NB4 (cell line): ENCODE results near the gene SMO.

Source experiments
- DNase-seq: peaks from one replicate; pipeline ENCODE4 v3.0.0; 2010; ENCODE audit warnings: low read depth
- H3K4me3 ChIP-seq: one replicate; pipeline ENCODE4 v1.5.1; 2011; ENCODE audit warnings: mild to moderate bottlenecking, low read depth, low read length, moderate library complexity
- MYC ChIP-seq: IDR thresholded peaks from 2 replicates; pipeline ENCODE4 v1.6.1; 2011; ENCODE audit warnings: low read depth, low read length
- POLR2A ChIP-seq: IDR thresholded peaks from 2 replicates; pipeline ENCODE4 v1.6.1; 2011; ENCODE audit warnings: mild to moderate bottlenecking; ENCODE audit not compliant: insufficient read length; ENCODE audit errors: extremely low read depth
- TF ChIP-seq, protein P1 (sequence below): IDR thresholded peaks from one replicate; pipeline ENCODE4 v1.5.1; 2012; ENCODE audit warnings: low read depth, low read length
- TF ChIP-seq, protein P2 (sequence below): IDR thresholded peaks from 2 replicates; pipeline ENCODE4 v1.6.1; 2011; ENCODE audit warnings: low read depth, low read length

The SMO gene

DNA sequence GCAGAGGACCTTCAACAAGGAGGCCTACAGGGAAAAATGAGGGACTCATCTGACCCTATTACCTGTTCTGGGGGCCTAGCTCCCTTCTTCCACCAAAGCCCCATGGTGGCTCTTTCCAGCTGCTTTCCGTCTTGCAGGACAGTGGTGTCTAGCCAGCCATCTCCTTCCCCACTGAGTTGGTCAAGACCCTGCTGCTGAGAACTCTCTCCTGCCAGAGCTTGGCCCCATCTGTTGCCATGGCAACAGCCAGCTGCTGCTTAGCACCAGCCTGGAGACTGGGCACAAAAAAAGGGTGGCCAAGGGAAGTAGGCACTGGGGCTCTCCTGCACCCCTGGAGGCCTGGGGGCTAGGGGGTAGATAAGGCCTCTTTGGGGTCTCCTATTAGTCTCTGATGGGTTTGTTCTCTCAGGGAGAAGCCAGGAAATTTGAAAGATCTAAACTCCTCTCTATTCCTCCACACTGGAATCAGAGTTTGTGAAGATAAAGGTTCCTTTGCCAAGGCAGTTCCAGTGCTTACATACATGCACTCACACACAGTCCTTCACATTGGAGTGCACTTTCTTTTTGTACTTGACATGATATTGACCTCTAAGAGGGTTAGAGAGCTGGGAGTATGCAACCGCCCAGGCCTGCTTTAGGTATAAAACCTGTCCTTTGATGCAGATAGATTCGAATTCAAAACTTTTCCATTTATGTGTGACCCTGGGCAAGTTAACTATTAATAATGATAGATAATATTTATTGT, 28.1 kb upstream of the SMO start:
- TF ChIP-seq, protein P1, sequence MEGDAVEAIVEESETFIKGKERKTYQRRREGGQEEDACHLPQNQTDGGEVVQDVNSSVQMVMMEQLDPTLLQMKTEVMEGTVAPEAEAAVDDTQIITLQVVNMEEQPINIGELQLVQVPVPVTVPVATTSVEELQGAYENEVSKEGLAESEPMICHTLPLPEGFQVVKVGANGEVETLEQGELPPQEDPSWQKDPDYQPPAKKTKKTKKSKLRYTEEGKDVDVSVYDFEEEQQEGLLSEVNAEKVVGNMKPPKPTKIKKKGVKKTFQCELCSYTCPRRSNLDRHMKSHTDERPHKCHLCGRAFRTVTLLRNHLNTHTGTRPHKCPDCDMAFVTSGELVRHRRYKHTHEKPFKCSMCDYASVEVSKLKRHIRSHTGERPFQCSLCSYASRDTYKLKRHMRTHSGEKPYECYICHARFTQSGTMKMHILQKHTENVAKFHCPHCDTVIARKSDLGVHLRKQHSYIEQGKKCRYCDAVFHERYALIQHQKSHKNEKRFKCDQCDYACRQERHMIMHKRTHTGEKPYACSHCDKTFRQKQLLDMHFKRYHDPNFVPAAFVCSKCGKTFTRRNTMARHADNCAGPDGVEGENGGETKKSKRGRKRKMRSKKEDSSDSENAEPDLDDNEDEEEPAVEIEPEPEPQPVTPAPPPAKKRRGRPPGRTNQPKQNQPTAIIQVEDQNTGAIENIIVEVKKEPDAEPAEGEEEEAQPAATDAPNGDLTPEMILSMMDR = no peak
- no peak for TF ChIP-seq POLR2A
- TF ChIP-seq MYC = no peak
- TF ChIP-seq, protein P2, sequence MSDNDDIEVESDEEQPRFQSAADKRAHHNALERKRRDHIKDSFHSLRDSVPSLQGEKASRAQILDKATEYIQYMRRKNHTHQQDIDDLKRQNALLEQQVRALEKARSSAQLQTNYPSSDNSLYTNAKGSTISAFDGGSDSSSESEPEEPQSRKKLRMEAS = no peak
- peak; percentile 37 for DNase-seq
- H3K4me3 ChIP-seq = no peak overlapping the region

DNA sequence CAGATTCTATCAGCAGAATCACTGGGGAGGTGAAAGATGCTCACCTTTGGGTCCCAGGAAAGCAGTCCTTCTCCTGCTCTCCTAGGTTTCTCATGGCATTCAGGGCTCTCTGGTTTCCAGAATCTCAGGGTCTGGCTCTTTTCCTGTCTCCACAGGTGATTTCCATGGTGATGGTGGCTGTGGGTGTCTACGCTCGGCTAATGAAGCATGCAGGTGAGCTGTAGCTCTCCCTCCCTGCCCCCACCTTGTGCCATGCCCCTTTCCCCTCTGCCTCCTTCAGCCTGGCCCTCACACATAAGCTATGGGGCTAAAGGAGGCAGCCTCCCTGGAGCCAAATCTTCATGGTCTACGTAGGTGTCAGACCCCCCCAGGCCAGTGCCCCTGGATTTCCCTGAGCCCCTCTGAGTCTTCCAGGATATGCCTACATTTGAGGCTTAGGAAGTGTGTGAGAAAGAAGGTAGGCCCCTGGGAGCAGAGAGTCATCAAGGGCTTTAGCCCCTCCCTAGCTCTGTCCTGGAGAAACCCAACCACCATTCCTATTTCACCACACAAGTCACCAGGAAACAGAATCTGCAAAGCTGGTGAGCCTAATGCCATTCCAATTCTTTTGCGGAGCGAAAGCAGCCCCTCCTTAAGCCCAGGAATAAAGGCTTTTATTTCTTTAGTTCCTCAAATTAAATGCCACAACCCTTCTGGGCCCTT, 26.8 kb upstream of the SMO start:
- peak; percentile 14 for DNase-seq
- TF ChIP-seq MYC (no peak), POLR2A (no peak)
- TF ChIP-seq, protein P1 = no peak
- TF ChIP-seq, protein P2 = no peak

DNA sequence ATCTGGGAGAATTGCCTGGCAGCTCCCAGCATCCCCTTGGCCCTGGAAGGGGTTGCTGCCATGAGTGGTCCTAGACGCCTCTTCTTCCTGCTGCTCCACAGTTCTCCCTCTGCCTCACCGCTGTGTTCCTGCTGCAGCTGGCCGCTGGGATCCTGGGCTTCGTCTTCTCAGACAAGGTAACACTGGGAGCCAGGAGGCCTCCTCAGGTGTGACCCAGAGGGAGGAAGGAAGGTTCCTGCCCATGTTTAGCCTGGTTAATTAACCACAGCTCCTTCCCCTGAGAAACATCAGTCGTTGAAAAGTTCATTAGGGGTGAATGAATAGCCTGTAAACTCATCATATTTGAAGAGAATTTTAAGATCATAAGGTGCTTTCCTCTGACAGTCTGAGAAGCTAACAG, 25.7 kb upstream of the SMO start:
- TF ChIP-seq, protein P1 = no peak
- no peak for TF ChIP-seq MYC
- no peak for TF ChIP-seq POLR2A
- TF ChIP-seq, protein P2 = no peak
- no peak overlapping the region for H3K4me3 ChIP-seq
- DNase-seq = no peak

More for the DNA sequence above, 26.8 kb upstream of the SMO start:
- H3K4me3 ChIP-seq = no peak overlapping the region

DNA sequence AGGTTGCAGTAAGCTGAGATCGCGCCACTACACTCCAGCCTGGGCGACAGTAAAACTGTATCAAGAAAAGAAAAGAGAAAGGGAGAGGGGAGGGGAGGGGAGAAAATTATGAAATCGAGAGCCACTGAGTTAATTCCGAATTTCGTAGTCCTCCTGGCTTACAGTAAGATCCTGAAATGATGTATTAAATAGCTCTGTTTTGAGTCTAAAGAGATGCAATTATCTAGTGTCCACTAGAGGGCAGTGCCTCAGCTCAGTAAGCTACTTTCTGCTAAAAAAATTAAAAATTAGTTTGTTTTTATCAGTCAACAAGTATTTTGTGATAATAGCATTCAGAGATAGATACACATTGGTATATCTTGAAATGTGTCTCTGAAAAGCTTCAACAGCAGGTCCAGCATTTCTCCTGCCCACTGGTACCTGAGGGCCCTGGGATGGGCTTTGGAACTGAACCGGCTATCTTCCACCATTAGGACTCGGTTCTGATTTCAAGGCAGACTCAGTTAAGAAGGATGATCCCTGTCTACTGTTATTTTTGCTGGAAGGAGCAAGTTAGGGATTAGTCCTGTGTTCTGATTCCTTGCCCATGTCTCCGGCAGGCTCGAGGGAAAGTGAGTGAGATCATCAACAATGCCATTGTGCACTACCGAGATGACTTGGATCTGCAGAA, 24.4 kb upstream of the SMO start:
- DNase-seq = peak; percentile 70
- TF ChIP-seq, protein P1 = peak; percentile 86
- TF ChIP-seq MYC = no peak
- TF ChIP-seq, protein P2 = no peak
- no peak overlapping the region for H3K4me3 ChIP-seq

DNA sequence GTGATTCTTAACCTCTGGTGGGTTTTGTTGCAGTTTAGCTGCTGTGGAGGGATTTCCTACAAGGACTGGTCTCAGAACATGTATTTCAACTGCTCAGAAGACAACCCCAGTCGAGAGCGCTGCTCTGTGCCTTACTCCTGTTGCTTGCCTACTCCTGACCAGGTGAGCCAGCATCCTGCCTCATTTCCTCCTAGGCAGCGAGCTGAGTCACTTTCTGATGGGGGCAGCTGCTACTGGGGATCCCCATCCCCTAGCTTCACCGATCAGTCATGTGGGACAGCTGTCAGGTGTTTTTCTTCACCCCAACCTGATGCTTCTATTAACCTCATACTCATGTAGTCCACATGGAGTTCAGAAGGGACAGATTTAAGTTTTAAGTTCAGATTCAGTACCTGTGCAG, 21.7 kb upstream of the SMO start:
- TF ChIP-seq, protein P2 = no peak
- TF ChIP-seq POLR2A = no peak
- no peak for TF ChIP-seq MYC
- TF ChIP-seq, protein P1 = no peak

More for the DNA sequence above, 21.7 kb upstream of the SMO start:
- no peak for DNase-seq
- H3K4me3 ChIP-seq = no peak overlapping the region
